ENCODE data around the gene PCDHGA3. TPM values are rescaled to one million over a fixed set of nuclear protein-coding genes. Genes with fewer than 3 reads are reported as not detected.

Gene PCDHGA3
- polyA plus RNA-seq, 1 of the 3 experiments (the other 2 are of a cell fraction) = 0.33 TPM

DNA sequence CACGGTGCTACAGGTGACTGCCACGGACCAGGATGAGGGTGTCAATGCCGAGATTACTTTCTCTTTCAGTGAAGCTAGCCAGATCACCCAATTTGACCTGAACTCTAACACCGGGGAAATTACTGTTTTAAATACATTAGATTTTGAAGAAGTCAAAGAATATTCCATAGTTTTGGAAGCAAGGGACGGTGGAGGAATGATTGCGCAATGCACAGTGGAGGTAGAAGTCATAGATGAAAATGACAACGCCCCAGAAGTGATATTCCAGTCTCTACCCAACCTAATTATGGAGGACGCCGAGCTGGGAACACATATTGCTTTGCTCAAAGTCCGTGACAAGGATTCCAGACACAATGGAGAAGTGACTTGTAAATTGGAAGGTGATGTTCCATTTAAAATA lies 45.0 kb downstream of the PCDHGA3 start:
- no peak overlapping the region; a peak in 1 of 4 replicates for H3K4me3 ChIP-seq (ENCODE audit: low read depth in 2 of 2, low read length in 1 of 2)
- H3K4me1 ChIP-seq (ENCODE audit: control insufficient read depth in 1 of 2, insufficient read depth in 2 of 2, low read depth in 1 of 2, low read length in 1 of 2) = no peaks in the 10 kb centered on the region
- H4K20me1 ChIP-seq (ENCODE audit: insufficient read depth) = no peaks in the 10 kb centered on the region
- no peaks in the 10 kb centered on the region for H3K9me2 ChIP-seq
- 0 out of 2 replicates have a peak, but pooled peaks cover 5% of the 10 kb centered on the region for H3K79me2 ChIP-seq (ENCODE audit: insufficient read depth)
- TF ChIP-seq EZH2phosphoT487 (IDR thresholded peaks at IDR 0.05; ENCODE audit: borderline replicate concordance, low read depth) (no peak), YY1 (IDR thresholded peaks at IDR 0.05; ENCODE audit: low read depth) (no peak), FOSL2 (IDR thresholded peaks at IDR 0.05; ENCODE audit: borderline replicate concordance, low read depth) (no peak), ELF1 (IDR thresholded peaks at IDR 0.05) (no peak), RAD21 (IDR thresholded peaks at IDR 0.05; ENCODE audit: low read length) (no peak), GATA2 (CRISPR knock-in tag; IDR thresholded peaks at IDR 0.05) (no peak), GABPA (IDR thresholded peaks at IDR 0.05; ENCODE audit: low read depth) (no peak), TEAD4 (IDR thresholded peaks at IDR 0.05; ENCODE audit: borderline replicate concordance, insufficient read depth) (no peak), TCF12 (IDR thresholded peaks at IDR 0.05) (no peak)
- TF ChIP-seq, protein P1, sequence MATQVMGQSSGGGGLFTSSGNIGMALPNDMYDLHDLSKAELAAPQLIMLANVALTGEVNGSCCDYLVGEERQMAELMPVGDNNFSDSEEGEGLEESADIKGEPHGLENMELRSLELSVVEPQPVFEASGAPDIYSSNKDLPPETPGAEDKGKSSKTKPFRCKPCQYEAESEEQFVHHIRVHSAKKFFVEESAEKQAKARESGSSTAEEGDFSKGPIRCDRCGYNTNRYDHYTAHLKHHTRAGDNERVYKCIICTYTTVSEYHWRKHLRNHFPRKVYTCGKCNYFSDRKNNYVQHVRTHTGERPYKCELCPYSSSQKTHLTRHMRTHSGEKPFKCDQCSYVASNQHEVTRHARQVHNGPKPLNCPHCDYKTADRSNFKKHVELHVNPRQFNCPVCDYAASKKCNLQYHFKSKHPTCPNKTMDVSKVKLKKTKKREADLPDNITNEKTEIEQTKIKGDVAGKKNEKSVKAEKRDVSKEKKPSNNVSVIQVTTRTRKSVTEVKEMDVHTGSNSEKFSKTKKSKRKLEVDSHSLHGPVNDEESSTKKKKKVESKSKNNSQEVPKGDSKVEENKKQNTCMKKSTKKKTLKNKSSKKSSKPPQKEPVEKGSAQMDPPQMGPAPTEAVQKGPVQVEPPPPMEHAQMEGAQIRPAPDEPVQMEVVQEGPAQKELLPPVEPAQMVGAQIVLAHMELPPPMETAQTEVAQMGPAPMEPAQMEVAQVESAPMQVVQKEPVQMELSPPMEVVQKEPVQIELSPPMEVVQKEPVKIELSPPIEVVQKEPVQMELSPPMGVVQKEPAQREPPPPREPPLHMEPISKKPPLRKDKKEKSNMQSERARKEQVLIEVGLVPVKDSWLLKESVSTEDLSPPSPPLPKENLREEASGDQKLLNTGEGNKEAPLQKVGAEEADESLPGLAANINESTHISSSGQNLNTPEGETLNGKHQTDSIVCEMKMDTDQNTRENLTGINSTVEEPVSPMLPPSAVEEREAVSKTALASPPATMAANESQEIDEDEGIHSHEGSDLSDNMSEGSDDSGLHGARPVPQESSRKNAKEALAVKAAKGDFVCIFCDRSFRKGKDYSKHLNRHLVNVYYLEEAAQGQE (IDR thresholded peaks at IDR 0.05; ENCODE audit: low read depth, low read length) = no peak
- TF ChIP-seq, protein P2, sequence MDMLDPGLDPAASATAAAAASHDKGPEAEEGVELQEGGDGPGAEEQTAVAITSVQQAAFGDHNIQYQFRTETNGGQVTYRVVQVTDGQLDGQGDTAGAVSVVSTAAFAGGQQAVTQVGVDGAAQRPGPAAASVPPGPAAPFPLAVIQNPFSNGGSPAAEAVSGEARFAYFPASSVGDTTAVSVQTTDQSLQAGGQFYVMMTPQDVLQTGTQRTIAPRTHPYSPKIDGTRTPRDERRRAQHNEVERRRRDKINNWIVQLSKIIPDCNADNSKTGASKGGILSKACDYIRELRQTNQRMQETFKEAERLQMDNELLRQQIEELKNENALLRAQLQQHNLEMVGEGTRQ (IDR thresholded peaks at IDR 0.05; ENCODE audit: borderline replicate concordance, low read depth, low read length) = no peak
- TF ChIP-seq, protein P3, sequence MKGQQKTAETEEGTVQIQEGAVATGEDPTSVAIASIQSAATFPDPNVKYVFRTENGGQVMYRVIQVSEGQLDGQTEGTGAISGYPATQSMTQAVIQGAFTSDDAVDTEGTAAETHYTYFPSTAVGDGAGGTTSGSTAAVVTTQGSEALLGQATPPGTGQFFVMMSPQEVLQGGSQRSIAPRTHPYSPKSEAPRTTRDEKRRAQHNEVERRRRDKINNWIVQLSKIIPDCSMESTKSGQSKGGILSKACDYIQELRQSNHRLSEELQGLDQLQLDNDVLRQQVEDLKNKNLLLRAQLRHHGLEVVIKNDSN (IDR thresholded peaks at IDR 0.05; ENCODE audit: borderline replicate concordance, low read depth) = no peak
- peaks cover 0 to 17% of the 10 kb centered on the region in 2 experiments for H3K36me3 ChIP-seq (replicated peaks in 1 of 2; ENCODE audit: control insufficient read depth in 1 of 2, insufficient read depth in 2 of 2, low read length in 1 of 2)
- POLR2A ChIA-PET = no interaction called here
- DNase-seq = no peak
- H3K27me3 ChIP-seq (ENCODE audit: insufficient read depth) = no peaks in the 10 kb centered on the region
- no peaks in the 10 kb centered on the region for H3F3A ChIP-seq (replicated peaks; ENCODE audit: insufficient read depth)
- CTCF ChIA-PET = interaction anchor here (1.1 to 1.4 kb wide), 2 partner anchors 136 to 514 kb away, joined by 3 to 4 read pairs; no protein-coding TSS in a partner anchor
- no peak overlapping the region for H3K27ac ChIP-seq (ENCODE audit: low read depth in 2 of 2, low read length in 1 of 2)
- H2AFZ ChIP-seq (ENCODE audit: low read depth) = no peak overlapping the region
- WGBS (ENCODE audit: low lambda C conversion rate) = 70% methylated on average over 10 of the region's 10 CpGs
- no peak overlapping the region for H3K9ac ChIP-seq
- peaks cover 6% of the 10 kb centered on the region; the same call in 1 of the 2 replicates for H3K9me3 ChIP-seq
- H3K4me2 ChIP-seq = no peak overlapping the region

Data from SK-N-SH (cell line).